ENCODE data around the gene TRIM14.

TRIM14 gene

GRCh38 chr9:98056269-98057137 is 62.5 kb downstream of the TRIM14 start, which contains the start of gene NANS:
Gene NANS, plus strand, starts transcription at chr9:98056732. Its CDS starts 77 bp downstream, at chr9:98056809.
- peak; percentile 81 to 88 for DNase-seq (ENCODE audit: extremely low read depth in 1 of 2, low read depth in 1 of 2)

GRCh38 chr9:98054376-98054951 is 64.6 kb downstream of the TRIM14 start:
- no peak for DNase-seq (ENCODE audit: extremely low read depth in 1 of 2, low read depth in 1 of 2)

GRCh38 chr9:98050351-98050750 is 68.7 kb downstream of the TRIM14 start:
- no peak for DNase-seq (ENCODE audit: extremely low read depth in 1 of 2, low read depth in 1 of 2)

- DNase-seq (ENCODE audit: extremely low read depth in 1 of 2, low read depth in 1 of 2) = no peak
Measured at GRCh38 chr9:98049288-98050072, 69.5 kb downstream of the TRIM14 start.

GRCh38 chr9:98047002-98047401 is 72.0 kb downstream of the TRIM14 start:
- no peak for DNase-seq (ENCODE audit: extremely low read depth in 1 of 2, low read depth in 1 of 2)

GRCh38 chr9:98046180-98046543 is 72.9 kb downstream of the TRIM14 start:
- no peak for DNase-seq (ENCODE audit: extremely low read depth in 1 of 2, low read depth in 1 of 2)

DNA sequence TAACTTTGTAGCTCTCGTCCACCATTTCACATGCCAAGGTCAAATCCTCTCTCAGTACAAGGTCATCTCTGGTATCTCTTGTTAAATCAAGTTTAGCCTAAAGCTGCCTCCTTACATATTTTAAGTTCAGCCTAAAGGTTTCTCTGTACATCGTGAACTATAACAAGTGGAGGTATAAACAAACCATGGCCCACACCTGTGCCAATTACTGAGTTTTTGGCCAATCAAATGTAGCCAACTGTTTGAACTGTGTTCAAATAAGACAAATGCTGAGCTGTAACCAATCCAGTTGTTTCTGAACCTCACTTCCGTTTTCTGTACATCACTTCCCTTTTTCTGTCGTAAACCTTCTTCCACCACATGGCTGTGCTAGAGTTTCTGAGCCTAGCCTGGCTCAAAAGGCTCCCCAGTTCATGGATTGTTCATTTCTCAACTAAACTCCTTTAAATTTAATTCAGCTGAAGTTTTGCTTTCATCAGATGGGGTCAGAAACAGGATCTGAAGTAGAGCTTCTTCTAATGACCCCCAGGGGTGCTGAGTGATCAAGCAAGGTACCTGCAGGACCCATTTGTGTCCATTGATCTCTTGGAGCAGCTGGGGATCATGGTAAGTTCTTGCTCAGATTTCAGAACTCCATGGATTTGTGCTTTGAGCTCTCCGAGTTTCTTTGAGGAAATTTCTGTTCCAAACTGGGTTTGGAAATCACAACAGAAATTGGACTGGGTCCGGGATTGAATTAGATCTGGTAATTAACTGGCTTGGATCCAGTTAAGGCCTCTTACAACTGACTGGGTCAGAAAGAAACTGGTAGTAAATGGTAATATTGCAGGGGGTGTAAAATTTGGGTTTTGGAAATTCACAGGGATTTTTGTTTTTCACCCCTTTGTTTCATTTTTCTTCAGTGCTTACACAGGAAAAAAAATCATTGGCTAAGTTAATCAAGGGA is 73.5 kb downstream of the TRIM14 start:
- DNase-seq (ENCODE audit: extremely low read depth in 1 of 2, low read depth in 1 of 2) = no peak

DNA sequence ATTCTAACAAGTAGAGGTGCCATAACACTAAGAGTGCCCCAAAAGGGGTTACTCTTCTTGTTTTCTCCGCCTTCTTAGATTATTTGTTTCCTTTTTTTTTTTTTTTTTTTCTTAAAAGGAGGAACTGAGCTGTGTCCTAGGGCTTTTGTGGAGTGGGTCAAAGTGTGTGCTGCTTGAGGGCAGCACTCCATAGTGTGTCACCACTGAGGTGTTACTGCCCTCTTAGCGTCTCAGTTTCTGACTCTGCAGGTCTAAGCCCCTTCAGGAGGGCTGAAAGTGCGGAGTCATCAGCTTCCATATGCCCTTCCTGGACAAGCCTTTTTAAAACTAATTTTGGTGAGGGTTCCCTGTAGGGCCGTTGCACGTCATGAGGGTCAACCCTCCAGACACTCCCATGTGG is 75.1 kb downstream of the TRIM14 start:
- no peak for DNase-seq (ENCODE audit: extremely low read depth in 1 of 2, low read depth in 1 of 2)

GRCh38 chr9:98040212-98040611 is 78.8 kb downstream of the TRIM14 start:
- DNase-seq (ENCODE audit: extremely low read depth in 1 of 2, low read depth in 1 of 2) = no peak

DNA sequence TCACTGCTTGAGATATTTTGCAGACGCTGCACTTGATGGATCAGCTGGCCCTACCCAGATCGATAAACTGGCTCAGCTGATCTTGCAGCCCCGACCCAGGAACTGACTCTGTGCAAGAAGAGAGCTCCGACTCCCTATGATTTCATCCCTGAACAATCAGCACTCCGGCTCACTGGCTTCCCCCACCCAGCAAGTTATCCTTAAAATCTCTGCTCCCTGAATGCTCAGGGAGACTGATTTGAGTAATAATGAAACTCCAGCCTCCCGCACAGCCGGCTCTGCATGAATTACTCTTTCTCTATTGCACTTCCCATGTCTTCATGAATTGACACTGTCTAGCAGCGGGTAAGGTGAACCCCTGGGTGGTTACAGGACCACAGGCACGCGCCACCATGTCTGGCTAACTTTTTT is 79.4 kb downstream of the TRIM14 start:
- no peak for DNase-seq (ENCODE audit: extremely low read depth in 1 of 2, low read depth in 1 of 2)

DNA sequence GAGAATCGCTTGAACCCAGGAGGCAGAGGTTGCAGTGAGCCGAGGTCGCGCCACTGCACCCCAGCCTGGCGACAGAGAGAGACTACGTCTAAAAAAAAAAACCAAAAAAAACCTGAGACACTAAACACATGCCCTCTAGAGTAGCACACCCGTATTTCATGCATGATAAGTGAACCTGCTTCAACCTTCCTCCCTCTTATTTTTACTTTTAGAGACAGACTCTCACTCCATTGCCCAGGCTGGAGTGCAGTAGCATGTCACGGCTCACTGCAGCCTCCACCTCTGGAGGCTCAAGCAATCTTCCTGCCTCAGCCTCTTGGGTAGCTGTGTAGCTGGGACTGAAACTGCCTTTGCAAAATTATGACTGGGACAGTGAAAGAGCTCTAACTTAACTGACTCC is 80.1 kb downstream of the TRIM14 start:
- DNase-seq (ENCODE audit: extremely low read depth in 1 of 2, low read depth in 1 of 2) = no peak

- no peak for DNase-seq (ENCODE audit: extremely low read depth in 1 of 2, low read depth in 1 of 2)
Measured at GRCh38 chr9:98037357-98037756, 81.7 kb downstream of the TRIM14 start.

DNA sequence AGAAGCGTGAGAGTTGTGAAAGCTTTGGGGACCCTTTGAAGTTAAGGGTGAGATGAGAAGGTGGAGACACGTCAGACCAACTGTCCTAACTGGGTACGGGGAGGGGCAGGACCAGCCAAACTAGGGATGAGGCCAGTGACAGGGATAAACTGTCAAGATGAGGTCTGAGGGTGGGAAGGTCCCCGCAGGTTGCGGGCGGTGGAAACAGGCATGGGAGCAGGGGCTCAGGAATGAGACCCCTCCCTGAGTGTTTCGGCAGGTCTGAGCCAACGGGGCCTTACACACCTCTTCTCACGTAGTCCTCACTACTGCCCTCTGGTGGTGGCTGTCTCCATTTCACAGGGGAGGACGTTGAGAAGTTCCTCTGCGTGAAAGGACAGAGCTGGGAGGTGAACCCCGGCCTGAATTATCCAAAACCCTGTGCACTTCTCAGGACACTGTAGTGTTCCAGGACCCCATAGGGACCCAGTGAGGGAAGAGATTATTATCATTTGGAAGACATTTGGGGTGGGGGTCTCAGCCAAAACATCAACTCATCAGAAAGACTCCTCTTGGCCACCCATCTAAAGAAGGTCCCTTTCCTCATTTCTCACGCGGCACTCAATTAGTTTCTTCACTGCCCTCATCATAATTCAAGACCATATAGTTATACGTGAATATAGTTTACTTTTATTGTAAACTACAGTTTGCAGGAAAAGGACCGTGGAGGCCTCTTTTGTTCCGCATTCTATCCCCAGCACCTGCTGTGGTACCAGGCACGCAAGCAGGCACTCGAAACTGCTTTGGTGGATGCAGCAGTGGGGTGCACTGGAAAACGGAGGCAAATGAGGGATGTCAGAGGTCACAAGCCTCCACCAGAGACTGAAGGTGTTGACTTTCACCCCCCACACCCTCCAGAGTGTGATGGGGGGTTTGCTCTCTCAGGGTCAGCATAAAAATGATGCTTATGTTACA is 84.2 kb downstream of the TRIM14 start:
- peak; percentile 85 to 90 for DNase-seq (ENCODE audit: extremely low read depth in 1 of 2, low read depth in 1 of 2)

DNA sequence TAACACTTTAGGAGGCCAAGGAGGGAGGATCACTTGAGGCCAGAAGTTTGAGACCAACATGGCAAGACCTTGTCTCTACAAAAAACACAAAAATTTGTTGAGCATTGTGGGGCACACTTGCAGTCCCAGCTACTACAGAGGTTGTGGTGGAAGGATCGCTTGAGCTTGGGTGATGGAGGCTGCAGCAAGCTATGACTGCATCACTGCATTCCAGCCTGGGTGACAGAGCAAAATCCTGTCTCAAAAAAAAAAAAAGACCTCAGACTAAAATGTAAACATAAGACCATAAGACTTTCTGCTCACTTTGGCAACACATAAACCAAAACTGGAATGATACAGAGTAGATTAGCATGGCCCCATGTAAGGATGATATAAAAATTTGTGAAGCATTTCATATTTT is 87.1 kb downstream of the TRIM14 start:
- no peak for DNase-seq (ENCODE audit: extremely low read depth in 1 of 2, low read depth in 1 of 2)

- DNase-seq (ENCODE audit: extremely low read depth in 1 of 2, low read depth in 1 of 2) = no peak
Measured at GRCh38 chr9:98031169-98031568, 87.9 kb downstream of the TRIM14 start.

- no peak for DNase-seq (ENCODE audit: extremely low read depth in 1 of 2, low read depth in 1 of 2)
Measured at GRCh38 chr9:98024702-98025101, 94.3 kb downstream of the TRIM14 start.

- DNase-seq (ENCODE audit: extremely low read depth in 1 of 2, low read depth in 1 of 2) = no peak
Measured at GRCh38 chr9:98022447-98022846, 96.6 kb downstream of the TRIM14 start.

DNA sequence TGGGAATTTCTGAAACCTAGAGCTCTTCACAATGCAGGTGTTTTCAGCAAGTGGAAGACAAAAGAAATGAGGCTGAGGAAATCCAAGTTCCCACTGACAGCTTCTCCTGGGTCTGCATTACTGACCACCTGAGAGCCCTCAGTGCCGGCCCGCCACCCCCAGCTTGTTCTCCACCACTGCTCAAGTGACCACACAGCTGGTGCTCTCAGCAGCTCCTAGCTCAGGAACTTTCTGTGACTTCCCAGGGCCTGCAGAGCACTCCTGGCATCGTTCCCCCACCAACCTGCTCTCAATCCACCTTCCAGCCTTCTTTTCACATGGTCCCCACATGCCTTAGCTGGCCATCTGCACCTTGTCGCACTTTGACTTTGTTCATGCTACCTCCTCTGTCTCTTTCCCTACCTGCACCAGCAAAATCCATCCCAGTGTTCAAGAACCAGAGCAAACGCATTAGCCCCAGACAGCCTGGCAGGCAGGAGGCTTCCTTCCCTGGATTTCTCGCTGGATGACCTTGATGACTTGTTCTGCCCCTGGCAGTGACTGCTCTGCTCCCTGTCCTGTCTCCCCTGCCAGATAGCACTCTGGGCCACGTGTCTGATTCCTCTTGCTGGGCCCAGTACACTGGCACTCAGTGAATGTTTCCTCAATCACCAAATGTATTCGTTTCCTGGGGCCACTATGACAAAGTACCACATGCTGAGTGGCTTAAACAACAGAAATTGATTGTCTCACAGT is 97.5 kb downstream of the TRIM14 start:
- no peak for DNase-seq (ENCODE audit: extremely low read depth in 1 of 2, low read depth in 1 of 2)

Data from activated CD8-positive, alpha-beta memory T cell treated with anti-CD3 and anti-CD28 coated beads for 1 hour (primary cell).